K562 (cell line): ENCODE measurements around the gene GET3. TPM values are rescaled to one million over a fixed set of nuclear protein-coding genes. Genes with fewer than 3 reads are reported as not detected.

Source experiments
- ATF1 ChIP-seq, 2 experiments: fragments of 450-650 bp in 1 of 2; IDR thresholded peaks; 2 replicates each; pipeline ENCODE4 v1.6.1; 2016; ENCODE audit warnings: missing compliant biosample characterization in 1 of 2, missing genetic modification characterization in 1 of 2
- BMI1 ChIP-seq: fragments of 150-350 bp; IDR thresholded peaks from 2 replicates; pipeline ENCODE4 v1.6.1; 2014; ENCODE audit warnings: low read length
- E2F3 ChIP-seq: fragments of 250-450 bp; sonication (Bioruptor Pico); IDR thresholded peaks from 2 replicates; pipeline ENCODE4 v1.4.0; 2020; ENCODE audit warnings: mild to moderate bottlenecking
- EHMT2 ChIP-seq: fragments of 450-650 bp; IDR thresholded peaks from 2 replicates; pipeline ENCODE4 v1.6.1; 2018; ENCODE audit warnings: antibody characterized with exemption
- ELF1 ChIP-seq: fragments of 200-800 bp; sonication (Bioruptor generic); IDR thresholded peaks from 2 replicates; pipeline ENCODE4 v1.6.1; 2016; ENCODE audit warnings: missing genetic modification characterization, missing compliant biosample characterization
- ETV5 ChIP-seq: sonication (generic); formaldehyde crosslinking; IDR thresholded peaks from 2 replicates; pipeline ENCODE4 v1.4.0; 2020; ENCODE audit warnings: low read depth, mild to moderate bottlenecking, missing genetic modification reagents
- FIP1L1 ChIP-seq: fragments of 200-400 bp; formaldehyde crosslinking; IDR thresholded peaks from 2 replicates; pipeline ENCODE4 v1.6.1; 2018; ENCODE audit warnings: mild to moderate bottlenecking, low read depth, low read length; ENCODE audit not compliant: poor library complexity, severe bottlenecking
- FOXK2 ChIP-seq, 2 experiments: fragments of 450-650 bp; IDR thresholded peaks in 1 of 2; conservative IDR thresholded peaks in 1 of 2; 2 replicates each; pipeline ENCODE4 v1.6.1; 2016; ENCODE audit warnings: low read depth in 2 of 2, mild to moderate bottlenecking in 1 of 2
- LCOR ChIP-seq: sonication (generic); formaldehyde crosslinking; IDR thresholded peaks from 2 replicates; pipeline ENCODE4 v1.8.0; 2022; ENCODE audit warnings: mild to moderate bottlenecking, missing genetic modification reagents
- NFE2L1 ChIP-seq: fragments of 450-650 bp; IDR thresholded peaks from 2 replicates; pipeline ENCODE4 v1.6.1; 2016; ENCODE audit warnings: missing genetic modification characterization, low read depth, mild to moderate bottlenecking, missing compliant biosample characterization, moderate library complexity, borderline replicate concordance
- NUFIP1 ChIP-seq: fragments of 450-650 bp; IDR thresholded peaks from 2 replicates; pipeline ENCODE4 v1.6.1; 2018; ENCODE audit not compliant: partially characterized antibody
- PCBP1 ChIP-seq: fragments of 200-400 bp; formaldehyde crosslinking; IDR thresholded peaks from 2 replicates; pipeline ENCODE4 v1.6.1; 2018; ENCODE audit warnings: mild to moderate bottlenecking, low read depth, low read length; ENCODE audit not compliant: poor library complexity, severe bottlenecking
- PHF21A ChIP-seq: fragments of 450-650 bp; IDR thresholded peaks from 2 replicates; pipeline ENCODE4 v1.6.1; 2017; ENCODE audit warnings: low read depth, borderline replicate concordance
- POLR2H ChIP-seq: IDR thresholded peaks from 2 replicates; pipeline ENCODE4 v1.6.1; 2016; ENCODE audit warnings: missing genetic modification characterization, low read depth, mild to moderate bottlenecking, control low read depth, missing compliant biosample characterization, moderate library complexity
- PRPF4 ChIP-seq: fragments of 200-400 bp; formaldehyde crosslinking; IDR thresholded peaks from one replicate; pipeline ENCODE4 v1.6.1; 2017; ENCODE audit warnings: low read length, low read depth, mild to moderate bottlenecking; ENCODE audit not compliant: insufficient read depth, poor library complexity, severe bottlenecking
- RBM25 ChIP-seq: fragments of 200-400 bp; formaldehyde crosslinking; IDR thresholded peaks from 2 replicates; pipeline ENCODE4 v1.6.1; 2018; ENCODE audit warnings: low read length, low read depth, moderate library complexity; ENCODE audit not compliant: severe bottlenecking
- SAP30 ChIP-seq: fragments of 200-600 bp; sonication (generic); IDR thresholded peaks from 2 replicates; pipeline ENCODE4 v1.6.1; 2012; ENCODE audit warnings: borderline replicate concordance, low read depth, mild to moderate bottlenecking, moderate library complexity, low read length, control low read depth, inconsistent platforms; ENCODE audit not compliant: insufficient read depth, poor library complexity, severe bottlenecking
- SIX5 ChIP-seq, 2 experiments: IDR thresholded peaks; 2 replicates each; pipeline ENCODE4 v1.6.1; 2011; ENCODE audit warnings: low read length in 2 of 2, borderline replicate concordance in 1 of 2, low read depth in 1 of 2, mild to moderate bottlenecking in 1 of 2, moderate library complexity in 1 of 2; ENCODE audit not compliant: insufficient read depth in 1 of 2
- U2AF2 ChIP-seq: fragments of 200-400 bp; formaldehyde crosslinking; optimal IDR thresholded peaks from 2 replicates; pipeline ENCODE3; 2017; ENCODE audit warnings: low read depth, mild to moderate bottlenecking, low read length
- WHSC1 ChIP-seq: IDR thresholded peaks from one replicate; pipeline ENCODE4 v1.6.1; 2012; ENCODE audit warnings: low read length, control low read depth, inconsistent platforms
- ZBTB1 ChIP-seq: sonication (generic); formaldehyde crosslinking; IDR thresholded peaks from 2 replicates; pipeline ENCODE4 v1.8.1; 2023; ENCODE audit warnings: missing genetic modification reagents, low read depth, mild to moderate bottlenecking, borderline replicate concordance
- ZBTB17 ChIP-seq: fragments of 450-650 bp; formaldehyde crosslinking; IDR thresholded peaks from 2 replicates; pipeline ENCODE4 v1.4.0; 2020; ENCODE audit warnings: mild to moderate bottlenecking
- ZC3H11A ChIP-seq: IDR thresholded peaks from 2 replicates; pipeline ENCODE4 v1.6.1; 2012; ENCODE audit warnings: low read depth, low read length, improper control_type of control experiment
- polyA plus RNA-seq, 8 experiments: library from polyadenylated mRNA; depleted of rRNA in 4 of 8; stranded (reverse) in 5 of 8; unstranded in 3 of 8; fragments of >200 nt; fragmentation: Nextera tagmentation in 2 of 8; fragmentation: Illumina TruSeq in 1 of 8; extraction: Ambion mirVana in 2 of 8; extraction: Trizol in 1 of 8; gene quantifications; 2 replicates each; pipeline versions ENCODE4 v1.2.1 to v1.2.3, GENCODE V29; 2011 to 2014; ENCODE audit warnings: inconsistent platforms in 1 of 8, missing spikeins in 1 of 8
- total RNA-seq, 7 experiments: library from RNA; depleted of rRNA in 6 of 7; stranded (reverse); fragments of >200 nt in 6 of 7; fragmentation: Illumina TruSeq in 2 of 7; extraction: Trizol in 2 of 7; gene quantifications; 2 replicates each; pipeline versions ENCODE4 v1.2.1 to v1.2.3, GENCODE V29; 2011 to 2021; ENCODE audit warnings: low replicate concordance in 1 of 7
- TF ChIP-seq, protein P1 (sequence below): fragments of 250-450 bp; sonication (Bioruptor Pico); IDR thresholded peaks from 2 replicates; pipeline ENCODE4 v1.8.0; 2022; ENCODE audit warnings: moderate library complexity, mild to moderate bottlenecking, inconsistent platforms
- TF ChIP-seq, protein P2 (sequence below): conservative IDR thresholded peaks from 2 replicates; pipeline ENCODE4 v1.6.1; 2011; ENCODE audit warnings: low read depth, mild to moderate bottlenecking, low read length; ENCODE audit not compliant: control insufficient read depth

GET3 gene
- total and polyA plus RNA-seq, 9 of the 15 experiments (the other 6 are each of a cell fraction or from before 2014, with no cell fraction given) = 8.3 to 83.5 (median 51.8) TPM

DNA sequence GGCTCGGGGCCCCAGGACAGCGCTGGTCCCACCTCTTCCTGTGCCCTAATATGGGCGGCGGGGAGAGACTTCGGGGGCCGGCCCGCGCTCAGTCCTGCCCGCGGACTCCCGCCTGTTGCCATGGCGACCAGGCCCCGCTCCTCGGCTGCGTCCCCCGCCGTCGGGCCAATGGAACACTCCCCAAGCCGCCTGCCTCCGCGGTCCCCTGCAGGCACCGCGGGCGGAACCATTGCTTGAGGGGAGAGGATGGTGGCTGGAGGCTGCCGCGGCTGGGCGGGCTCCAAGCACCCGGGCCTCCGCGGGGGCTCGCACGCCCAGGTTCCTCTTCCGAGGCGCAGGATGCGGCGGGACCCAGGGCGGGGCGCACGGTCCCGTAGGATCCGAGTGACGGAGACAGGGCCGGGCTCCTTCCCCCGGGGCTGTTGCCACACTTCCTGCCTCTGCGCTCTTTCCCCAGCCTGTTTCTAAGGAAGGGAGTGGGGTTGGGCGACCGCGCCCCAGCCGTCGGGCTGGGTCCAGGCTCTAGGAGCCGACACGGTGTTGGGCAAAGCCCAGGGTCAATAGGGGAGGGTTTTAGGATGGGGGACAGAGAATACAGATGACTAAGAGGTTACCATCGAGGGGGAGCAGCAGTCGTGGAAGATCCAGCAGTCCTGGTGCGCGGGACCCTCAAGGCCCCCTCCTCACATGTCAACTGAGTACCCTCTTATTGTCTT lies 52.8 kb downstream of the GET3 start (continued):
- TF ChIP-seq PRPF4 (no peak), PCBP1 (peak; percentile 94), FOXK2 (conservative IDR thresholded peaks at IDR 0.05 in 1 of 2, IDR thresholded peaks at IDR 0.05 in 1 of 2; ENCODE audit: low read depth in 2 of 2) (peak; percentile 61 to 99), E2F3 (CRISPR knock-in tag) (peak; percentile 81), FIP1L1 (peak; percentile 52), RBM25 (peak; percentile 73), ZBTB17 (CRISPR knock-in tag) (peak; percentile 80; the same call in 1 of the 2 replicates), ATF1 (CRISPR knock-in tag; IDR thresholded peaks at IDR 0.05) (no peak), ATF1 (tag; IDR thresholded peaks at IDR 0.05) (peak; percentile 76), NUFIP1 (peak; percentile 70), POLR2H (tag) (peak; percentile 39; the same call in 1 of the 2 replicates), EHMT2 (no peak), ZBTB1 (no peak), ETV5 (CRISPR knock-in tag) (peak; percentile 94), SAP30 (no peak), ZC3H11A (no peak), NFE2L1 (tag) (no peak), U2AF2 (no peak), WHSC1 (no peak), SIX5 (IDR thresholded peaks at IDR 0.05; ENCODE audit: borderline replicate concordance in 1 of 2, insufficient read depth in 1 of 2, low read depth in 1 of 2, low read length in 2 of 2) (peak in 1 of 2 experiments; percentile 48; a peak in 2 of 4 replicates), BMI1 (peak; percentile 93), LCOR (CRISPR knock-in tag) (peak; percentile 58; the same call in 1 of the 2 replicates), PHF21A (peak; percentile 67; the same call in 1 of the 2 replicates), ELF1 (tag) (peak; percentile 76)
- TF ChIP-seq, protein P1, sequence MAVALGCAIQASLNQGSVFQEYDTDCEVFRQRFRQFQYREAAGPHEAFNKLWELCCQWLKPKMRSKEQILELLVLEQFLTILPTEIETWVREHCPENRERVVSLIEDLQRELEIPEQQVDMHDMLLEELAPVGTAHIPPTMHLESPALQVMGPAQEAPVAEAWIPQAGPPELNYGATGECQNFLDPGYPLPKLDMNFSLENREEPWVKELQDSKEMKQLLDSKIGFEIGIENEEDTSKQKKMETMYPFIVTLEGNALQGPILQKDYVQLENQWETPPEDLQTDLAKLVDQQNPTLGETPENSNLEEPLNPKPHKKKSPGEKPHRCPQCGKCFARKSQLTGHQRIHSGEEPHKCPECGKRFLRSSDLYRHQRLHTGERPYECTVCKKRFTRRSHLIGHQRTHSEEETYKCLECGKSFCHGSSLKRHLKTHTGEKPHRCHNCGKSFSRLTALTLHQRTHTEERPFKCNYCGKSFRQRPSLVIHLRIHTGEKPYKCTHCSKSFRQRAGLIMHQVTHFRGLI = no peak
- TF ChIP-seq, protein P2, sequence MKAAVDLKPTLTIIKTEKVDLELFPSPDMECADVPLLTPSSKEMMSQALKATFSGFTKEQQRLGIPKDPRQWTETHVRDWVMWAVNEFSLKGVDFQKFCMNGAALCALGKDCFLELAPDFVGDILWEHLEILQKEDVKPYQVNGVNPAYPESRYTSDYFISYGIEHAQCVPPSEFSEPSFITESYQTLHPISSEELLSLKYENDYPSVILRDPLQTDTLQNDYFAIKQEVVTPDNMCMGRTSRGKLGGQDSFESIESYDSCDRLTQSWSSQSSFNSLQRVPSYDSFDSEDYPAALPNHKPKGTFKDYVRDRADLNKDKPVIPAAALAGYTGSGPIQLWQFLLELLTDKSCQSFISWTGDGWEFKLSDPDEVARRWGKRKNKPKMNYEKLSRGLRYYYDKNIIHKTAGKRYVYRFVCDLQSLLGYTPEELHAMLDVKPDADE = 0 out of 2 replicates have a peak, but pooled peaks have one; percentile 27
